IMR-90 (cell line): ENCODE data around the gene UST. TPM values are rescaled to one million over a fixed set of nuclear protein-coding genes. Genes with fewer than 3 reads are reported as not detected.

Experiments
- ATAC-seq: fragments of 200-7000 bp; cut with Tn5 transposase; 2 replicates; pipeline ENCODE4 v1.9.1; 2020; ENCODE audit warnings: low read depth, mild to moderate bottlenecking, moderate library complexity
- BruUV-seq: library from RNA; stranded (reverse); fragments of 400-500 nt; replicated peaks from 2 replicates; lab custom pipeline; 2021; lab: Mats Ljungman, UMichigan
- CTCF ChIA-PET: fragments of 300-600 bp; formaldehyde crosslinking; extraction: SDS; loops from one replicate; lab custom pipeline; 2021; ENCODE audit warnings: antibody characterized with exemption; lab: Yijun Ruan, JAX
- POLR2A ChIA-PET: fragments of 300-600 bp; sonication (Branson Sonifier 250); formaldehyde crosslinking; loops from one replicate; lab custom pipeline; 2022; ENCODE audit warnings: antibody characterized with exemption; ENCODE audit not compliant: unreplicated experiment; lab: Charles Lee
- DNase-seq: peaks from one replicate; pipeline ENCODE4 v3.0.0; 2013
- H2AFZ ChIP-seq: replicated peaks from 2 replicates; pipeline ENCODE3; 2013; ENCODE audit warnings: low read length, mild to moderate bottlenecking; ENCODE audit not compliant: poor library complexity
- H2AK5ac ChIP-seq: 2 replicates; pipeline ENCODE4 v1.6.1; 2013; ENCODE audit warnings: low read depth, low read length, inconsistent platforms
- H2AK9ac ChIP-seq: replicated peaks from 2 replicates; pipeline ENCODE3; 2013; ENCODE audit warnings: mild to moderate bottlenecking, low read depth, low read length, moderate library complexity; ENCODE audit not compliant: poor library complexity
- H2BK120ac ChIP-seq: 2 replicates; pipeline ENCODE4 v1.6.1; 2013; ENCODE audit warnings: low read depth, low read length, inconsistent platforms
- H2BK15ac ChIP-seq: 3 replicates; pipeline ENCODE4 v1.6.1; 2013; ENCODE audit warnings: low read depth, low read length, inconsistent platforms
- H2BK20ac ChIP-seq: 2 replicates; pipeline ENCODE4 v1.6.1; 2013; ENCODE audit warnings: low read depth, mild to moderate bottlenecking, inconsistent platforms, low read length, moderate library complexity
- H2BK5ac ChIP-seq: 2 replicates; pipeline ENCODE4 v1.6.1; 2013; ENCODE audit warnings: mild to moderate bottlenecking, low read depth, low read length, inconsistent platforms; ENCODE audit not compliant: poor library complexity, severe bottlenecking
- H3K14ac ChIP-seq: replicated peaks from 2 replicates; pipeline ENCODE4 v1.6.1; 2013; ENCODE audit warnings: low read depth, low read length, inconsistent platforms
- H3K18ac ChIP-seq: 2 replicates; pipeline ENCODE4 v1.6.1; 2013; ENCODE audit warnings: low read depth, low read length, control low read depth
- H3K23ac ChIP-seq: 2 replicates; pipeline ENCODE4 v1.6.1; 2013; ENCODE audit warnings: low read depth, low read length, inconsistent platforms
- H3K27ac ChIP-seq: 2 replicates; pipeline ENCODE4 v1.5.1; 2013; ENCODE audit warnings: mild to moderate bottlenecking, control low read depth, low read length; ENCODE audit not compliant: insufficient read depth
- H3K27me3 ChIP-seq: 2 replicates; pipeline ENCODE4 v1.6.1; 2013; ENCODE audit warnings: low read length; ENCODE audit not compliant: control insufficient read depth, insufficient read depth
- H3K36me3 ChIP-seq: 2 replicates; pipeline ENCODE4 v1.6.1; 2013; ENCODE audit warnings: low read length, mixed read lengths; ENCODE audit not compliant: control insufficient read depth, insufficient read depth
- H3K4ac ChIP-seq: 2 replicates; pipeline ENCODE4 v1.6.1; 2013; ENCODE audit warnings: low read depth, low read length, inconsistent platforms
- H3K4me1 ChIP-seq: 2 replicates; pipeline ENCODE4 v1.6.1; 2013; ENCODE audit warnings: low read length, mixed read lengths; ENCODE audit not compliant: control insufficient read depth, insufficient read depth
- H3K4me2 ChIP-seq: 2 replicates; pipeline ENCODE4 v1.6.1; 2013; ENCODE audit warnings: low read depth, mild to moderate bottlenecking, control low read depth, low read length, moderate library complexity
- H3K4me3 ChIP-seq: 2 replicates; pipeline ENCODE4 v1.5.1; 2013; ENCODE audit warnings: low read depth, mild to moderate bottlenecking, control low read depth, low read length, moderate library complexity; ENCODE audit not compliant: insufficient read depth
- H3K56ac ChIP-seq: 2 replicates; pipeline ENCODE4 v1.6.1; 2013; ENCODE audit warnings: low read length, inconsistent platforms; ENCODE audit not compliant: insufficient read depth; ENCODE audit errors: extremely low read depth
- H3K79me1 ChIP-seq, 2 experiments: 2 replicates each; pipeline ENCODE4 v1.6.1; 2013; ENCODE audit warnings: low read length in 2 of 2, inconsistent platforms in 1 of 2, low read depth in 1 of 2
- H3K9ac ChIP-seq: 2 replicates; pipeline ENCODE4 v1.6.1; 2013; ENCODE audit warnings: low read depth, low read length, control low read depth
- H3K9me1 ChIP-seq: 2 replicates; pipeline ENCODE4 v1.6.1; 2013; ENCODE audit warnings: low read length, inconsistent platforms; ENCODE audit not compliant: insufficient read depth
- H3K9me3 ChIP-seq: 2 replicates; pipeline ENCODE4 v1.6.1; 2013; ENCODE audit warnings: low read length; ENCODE audit not compliant: control insufficient read depth, insufficient read depth
- H4K20me1 ChIP-seq: 2 replicates; pipeline ENCODE4 v1.6.1; 2013; ENCODE audit warnings: low read length, inconsistent platforms; ENCODE audit not compliant: insufficient read depth
- H4K5ac ChIP-seq: 2 replicates; pipeline ENCODE4 v1.6.1; 2013; ENCODE audit warnings: mild to moderate bottlenecking, low read depth, low read length, control low read depth
- H4K8ac ChIP-seq, 2 experiments: 2 replicates each; pipeline ENCODE4 v1.6.1; 2013; ENCODE audit warnings: low read depth in 2 of 2, low read length in 2 of 2, control low read depth in 1 of 2, inconsistent platforms in 1 of 2
- H4K91ac ChIP-seq: 2 replicates; pipeline ENCODE4 v1.6.1; 2013; ENCODE audit warnings: low read depth, low read length, inconsistent platforms; ENCODE audit not compliant: insufficient read depth
- BHLHE40 ChIP-seq: fragments of 150-350 bp; IDR thresholded peaks from 2 replicates; pipeline ENCODE4 v1.6.1; 2016; ENCODE audit warnings: mild to moderate bottlenecking, low read depth, low read length
- CEBPB ChIP-seq: IDR thresholded peaks from 2 replicates; pipeline ENCODE4 v1.6.1; 2012; ENCODE audit warnings: low read depth, low read length, improper control_type of control experiment
- CHD1 ChIP-seq: IDR thresholded peaks from 2 replicates; pipeline ENCODE4 v1.6.1; 2012; ENCODE audit warnings: low read depth, low read length, improper control_type of control experiment
- FOS ChIP-seq: fragments of 150-350 bp; IDR thresholded peaks from 2 replicates; pipeline ENCODE4 v1.6.1; 2016; ENCODE audit warnings: low read depth, low read length
- MAFK ChIP-seq: IDR thresholded peaks from 2 replicates; pipeline ENCODE4 v1.6.1; 2012; ENCODE audit warnings: low read depth, low read length, improper control_type of control experiment
- MAZ ChIP-seq: IDR thresholded peaks from 2 replicates; pipeline ENCODE4 v1.6.1; 2012; ENCODE audit warnings: low read depth, mild to moderate bottlenecking, low read length, improper control_type of control experiment, moderate library complexity, borderline replicate concordance
- MXI1 ChIP-seq: IDR thresholded peaks from 2 replicates; pipeline ENCODE4 v1.6.1; 2012; ENCODE audit warnings: low read depth, mild to moderate bottlenecking, low read length, moderate library complexity, borderline replicate concordance
- NFE2L2 ChIP-seq: fragments of 150-350 bp; IDR thresholded peaks from 2 replicates; pipeline ENCODE4 v1.6.1; 2016; ENCODE audit warnings: low read depth, mild to moderate bottlenecking, low read length
- POLR2A ChIP-seq: IDR thresholded peaks from 2 replicates; pipeline ENCODE4 v1.6.1; 2012; ENCODE audit warnings: mild to moderate bottlenecking, low read depth, low read length
- RCOR1 ChIP-seq: IDR thresholded peaks from 2 replicates; pipeline ENCODE4 v1.6.1; 2012; ENCODE audit warnings: mild to moderate bottlenecking, low read length, improper control_type of control experiment; ENCODE audit not compliant: insufficient replicate concordance
- RFX5 ChIP-seq: IDR thresholded peaks from 2 replicates; pipeline ENCODE4 v1.8.0; 2012; ENCODE audit warnings: low read depth, mild to moderate bottlenecking, low read length, moderate library complexity
- SMC3 ChIP-seq: fragments of 150-350 bp; IDR thresholded peaks from 2 replicates; pipeline ENCODE4 v1.6.1; 2016; ENCODE audit warnings: low read depth, mild to moderate bottlenecking, antibody characterized with exemption, low read length, moderate library complexity
- USF2 ChIP-seq: fragments of 150-350 bp; IDR thresholded peaks from 2 replicates; pipeline ENCODE4 v1.6.1; 2017; ENCODE audit warnings: mild to moderate bottlenecking, antibody characterized with exemption, low read length, low read depth
- WGBS, 2 experiments: methylation state at CpG; one replicate each; pipeline versions ENCODE4 v1.1.5 to v1.1.7; 2013; ENCODE audit warnings: missing lambda C conversion rate in 2 of 2; ENCODE audit not compliant: insufficient read length in 1 of 2; ENCODE audit errors: extremely low coverage in 2 of 2; 5-methylcytosine and 5-hydroxymethylcytosine counted together
- dilution Hi-C: fragments of 300-500 bp; cut with HindIII; formaldehyde crosslinking; loops from one replicate; pipeline ENCODE4 v1.14.3; 2018; ENCODE audit warnings: low sequenced_read_pairs; ENCODE audit not compliant: unreplicated experiment
- in situ Hi-C: fragments of 300-500 bp; cut with MboI; formaldehyde crosslinking; loops from 3 replicates; pipeline ENCODE4 v1.14.3; 2019; ENCODE audit warnings: low sequenced_read_pairs, inconsistent platforms, mixed read lengths
- intact Hi-C: fragments of 100-400 bp; cut with micrococcal nuclease; formaldehyde crosslinking; loops from 2 replicates; pipeline ENCODE4 v1.10.0; 2022
- polyA plus RNA-seq, 3 experiments: library from polyadenylated mRNA; depleted of rRNA; stranded (reverse); fragments of >200 nt; gene quantifications; 2 replicates each; pipeline ENCODE4 v1.2.3, GENCODE V29; 2012; ENCODE audit warnings: low replicate concordance in 1 of 3
- total RNA-seq: library from RNA; depleted of rRNA; stranded (reverse); fragments of >200 nt; gene quantifications from 2 replicates; pipeline ENCODE4 v1.2.3, GENCODE V29; 2012
- TF ChIP-seq, protein P1 (sequence below): fragments of 150-350 bp; IDR thresholded peaks from 2 replicates; pipeline ENCODE4 v1.6.1; 2016; ENCODE audit warnings: low read depth, mild to moderate bottlenecking, low read length, moderate library complexity, borderline replicate concordance
- TF ChIP-seq, protein P2 (sequence below): conservative IDR thresholded peaks from 2 replicates; pipeline ENCODE4 v1.5.1; 2012; ENCODE audit warnings: mild to moderate bottlenecking, low read depth, low read length, improper control_type of control experiment

Gene UST
- total and polyA plus RNA-seq, 2 of the 4 experiments (the other 2 are of a cell fraction) = 7.7 to 13.8 TPM

GRCh38 chr6:148866657-148867268, 119.9 kb downstream of the UST start:
- peak overlapping the region; percentile 84; the same call in 1 of the 2 replicates for H3K23ac ChIP-seq
- peak overlapping the region; percentile 54; the same call in 1 of the 2 replicates for H3K4ac ChIP-seq
- H2AK5ac ChIP-seq = peak overlapping the region; percentile 59; the same call in 1 of the 2 replicates
- peaks cover 14% of the 10 kb centered on the region for H3K4me1 ChIP-seq
- 0 out of 2 replicates have a peak, but pooled peaks cover 8% of the 10 kb centered on the region for H4K20me1 ChIP-seq
- H3K36me3 ChIP-seq = no peaks in the 10 kb centered on the region
- no peak overlapping the region for H3K4me3 ChIP-seq
- no peak overlapping the region; the same call in 1 of the 2 replicates for H4K5ac ChIP-seq
- in situ Hi-C loops (no loop called here), intact Hi-C loops (no loop called here), dilution Hi-C loops (no loop called here)
- ChIA-PET POLR2A (no interaction called here), CTCF (no interaction called here)
- H4K91ac ChIP-seq = no peak overlapping the region
- no peak overlapping the region for H3K27ac ChIP-seq
- DNase-seq = no peak
- no TSS peak for BruUV-seq
- no peak for ATAC-seq
- H2BK15ac ChIP-seq = peak overlapping the region; percentile 12; the same call in 1 of the 3 replicates
- no peaks in the 10 kb centered on the region for H3K27me3 ChIP-seq
- H2AFZ ChIP-seq = no peak overlapping the region
- H3K9ac ChIP-seq = no peak overlapping the region
- 80 to 100% methylated on average over 1 to 3 of the region's 5 CpGs for WGBS, 2 experiments
- H3K4me2 ChIP-seq = no peak overlapping the region
- peak overlapping the region; percentile 46; the same call in 1 of the 2 replicates for H3K18ac ChIP-seq
- 0 out of 2 replicates have a peak overlapping the region, but pooled peaks have one; percentile 20 for H2BK20ac ChIP-seq
- peaks cover 16% of the 10 kb centered on the region for H3K9me1 ChIP-seq
- no peaks in the 10 kb centered on the region for H3K9me3 ChIP-seq
- H2BK120ac ChIP-seq = peak overlapping the region; percentile 52; the same call in 1 of the 2 replicates
- H4K8ac ChIP-seq = no peak overlapping the region
- H3K56ac ChIP-seq = no peak overlapping the region
- peaks cover 14 to 43% of the 10 kb centered on the region in 2 experiments; a peak in 3 of 4 replicates for H3K79me1 ChIP-seq
- no peak overlapping the region for H2BK5ac ChIP-seq
- no peak overlapping the region for H2AK9ac ChIP-seq
- H3K14ac ChIP-seq = peak overlapping the region; percentile 64
- TF ChIP-seq SMC3 (no peak), CEBPB (no peak), CHD1 (no peak), RCOR1 (no peak), POLR2A (no peak), USF2 (no peak), NFE2L2 (no peak), FOS (no peak), BHLHE40 (no peak), RFX5 (no peak), MAFK (no peak), MAZ (no peak), MXI1 (no peak)
- TF ChIP-seq, protein P1, sequence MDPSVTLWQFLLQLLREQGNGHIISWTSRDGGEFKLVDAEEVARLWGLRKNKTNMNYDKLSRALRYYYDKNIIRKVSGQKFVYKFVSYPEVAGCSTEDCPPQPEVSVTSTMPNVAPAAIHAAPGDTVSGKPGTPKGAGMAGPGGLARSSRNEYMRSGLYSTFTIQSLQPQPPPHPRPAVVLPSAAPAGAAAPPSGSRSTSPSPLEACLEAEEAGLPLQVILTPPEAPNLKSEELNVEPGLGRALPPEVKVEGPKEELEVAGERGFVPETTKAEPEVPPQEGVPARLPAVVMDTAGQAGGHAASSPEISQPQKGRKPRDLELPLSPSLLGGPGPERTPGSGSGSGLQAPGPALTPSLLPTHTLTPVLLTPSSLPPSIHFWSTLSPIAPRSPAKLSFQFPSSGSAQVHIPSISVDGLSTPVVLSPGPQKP = no peak
- TF ChIP-seq, protein P2, sequence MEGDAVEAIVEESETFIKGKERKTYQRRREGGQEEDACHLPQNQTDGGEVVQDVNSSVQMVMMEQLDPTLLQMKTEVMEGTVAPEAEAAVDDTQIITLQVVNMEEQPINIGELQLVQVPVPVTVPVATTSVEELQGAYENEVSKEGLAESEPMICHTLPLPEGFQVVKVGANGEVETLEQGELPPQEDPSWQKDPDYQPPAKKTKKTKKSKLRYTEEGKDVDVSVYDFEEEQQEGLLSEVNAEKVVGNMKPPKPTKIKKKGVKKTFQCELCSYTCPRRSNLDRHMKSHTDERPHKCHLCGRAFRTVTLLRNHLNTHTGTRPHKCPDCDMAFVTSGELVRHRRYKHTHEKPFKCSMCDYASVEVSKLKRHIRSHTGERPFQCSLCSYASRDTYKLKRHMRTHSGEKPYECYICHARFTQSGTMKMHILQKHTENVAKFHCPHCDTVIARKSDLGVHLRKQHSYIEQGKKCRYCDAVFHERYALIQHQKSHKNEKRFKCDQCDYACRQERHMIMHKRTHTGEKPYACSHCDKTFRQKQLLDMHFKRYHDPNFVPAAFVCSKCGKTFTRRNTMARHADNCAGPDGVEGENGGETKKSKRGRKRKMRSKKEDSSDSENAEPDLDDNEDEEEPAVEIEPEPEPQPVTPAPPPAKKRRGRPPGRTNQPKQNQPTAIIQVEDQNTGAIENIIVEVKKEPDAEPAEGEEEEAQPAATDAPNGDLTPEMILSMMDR = no peak
